ENCODE data around the gene CCDC57.

Gene CCDC57

GRCh38 chr17:82246365-82247181 is 33.9 kb upstream of the CCDC57 start:
- no peak for DNase-seq (ENCODE audit: low spot score)

DNA sequence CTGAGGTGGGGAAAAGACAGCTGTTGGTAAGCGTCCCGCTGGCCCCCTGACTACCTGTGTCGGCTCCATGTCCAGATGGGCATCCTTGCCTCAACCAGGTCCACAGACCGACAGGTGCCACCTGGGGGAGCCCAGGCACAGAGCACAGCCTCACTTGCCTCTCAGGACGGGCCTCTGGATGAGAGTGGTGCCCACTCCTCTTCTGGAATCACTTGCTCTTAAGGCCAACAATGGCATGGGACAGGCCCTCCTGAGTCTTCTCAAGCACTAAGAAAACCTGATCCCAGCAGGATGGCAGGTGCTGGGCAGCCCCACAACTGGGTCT is 33.4 kb upstream of the CCDC57 start:
- DNase-seq (ENCODE audit: low spot score): no peak

DNA sequence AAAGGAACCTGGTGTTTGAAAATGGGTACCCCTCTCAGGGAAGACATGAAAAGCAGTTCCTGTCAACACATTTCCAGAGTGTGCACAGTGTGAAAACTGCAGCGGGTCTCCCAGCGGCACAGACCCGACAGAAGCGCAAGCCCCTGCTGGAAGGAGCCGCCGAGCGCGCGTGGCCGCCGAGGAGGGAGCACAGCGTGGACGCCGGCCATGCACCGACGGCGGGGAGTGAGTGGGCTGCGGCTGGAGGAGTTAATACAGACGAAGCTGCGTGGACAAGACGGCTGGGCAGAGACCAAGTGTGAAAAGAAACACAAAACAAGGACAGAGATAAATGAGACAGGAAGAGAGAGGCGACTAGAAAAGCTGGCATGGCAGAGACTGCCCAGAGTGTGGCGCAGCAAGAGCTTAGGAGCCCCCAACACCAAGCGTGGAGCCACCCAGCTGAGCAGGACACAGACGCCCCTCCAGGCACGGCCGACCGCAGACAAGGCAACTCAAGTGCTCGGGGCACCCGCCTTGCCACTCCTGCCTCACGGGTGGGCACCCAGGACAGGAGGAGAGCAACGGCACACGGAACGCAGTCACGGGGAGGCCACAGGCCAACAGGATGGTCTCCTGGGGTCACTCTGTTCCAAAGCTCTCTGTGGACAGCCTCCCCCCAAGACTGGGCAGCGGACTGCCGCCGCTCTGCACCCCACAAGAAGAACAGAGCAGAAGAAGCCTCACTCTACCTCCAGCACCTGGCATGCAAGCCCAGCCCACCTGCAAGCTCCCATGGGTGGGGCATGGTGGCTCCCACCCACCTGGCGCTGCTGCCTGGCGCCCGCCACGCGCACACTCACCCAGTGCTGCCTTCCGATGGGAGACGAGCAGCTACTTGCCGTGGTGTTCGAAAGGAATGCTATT is 32.7 kb upstream of the CCDC57 start:
- DNase-seq (ENCODE audit: low spot score): no peak

DNA sequence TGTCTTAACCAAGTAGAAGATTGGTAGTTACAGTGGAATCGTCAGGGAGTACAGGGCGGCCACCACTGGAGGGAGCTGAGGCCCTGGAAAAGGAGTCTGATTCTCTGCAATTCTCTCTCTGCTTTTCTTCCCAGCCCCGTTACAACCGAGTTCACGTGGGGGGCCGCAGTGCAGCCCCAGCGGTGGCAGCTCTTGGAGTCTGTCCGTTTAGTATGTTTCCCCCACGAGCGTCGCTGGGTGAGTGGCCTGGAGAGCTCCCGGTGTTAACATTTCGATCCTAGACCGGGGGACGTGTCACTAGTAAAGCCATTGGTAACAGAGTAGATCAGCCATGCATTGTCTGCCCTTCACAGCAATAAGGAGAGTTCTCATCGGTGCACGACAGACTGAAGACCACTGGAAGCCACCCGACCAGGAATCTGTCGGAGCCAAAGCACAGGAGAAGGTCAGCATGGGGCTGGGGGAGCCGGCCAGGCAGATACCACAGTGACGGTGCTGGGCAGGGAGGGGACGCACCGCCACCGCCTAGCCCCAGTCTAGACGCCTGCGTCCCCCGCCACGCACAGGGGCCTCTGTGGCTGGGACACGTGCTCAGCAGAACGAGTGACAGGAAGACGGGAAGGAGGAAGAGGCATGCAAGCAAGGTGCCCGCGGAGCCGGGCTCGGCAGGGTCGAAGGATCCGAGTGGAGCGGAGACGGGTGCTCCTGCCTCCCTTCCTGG is 31.9 kb upstream of the CCDC57 start:
- DNase-seq (ENCODE audit: low spot score): no peak

- DNase-seq (ENCODE audit: low spot score): no peak
Observed at GRCh38 chr17:82243648-82244412, 31.2 kb upstream of the CCDC57 start.

- DNase-seq (ENCODE audit: low spot score): no peak
Observed at GRCh38 chr17:82242977-82243647, 30.5 kb upstream of the CCDC57 start.

GRCh38 chr17:82242698-82242976 is 30.0 kb upstream of the CCDC57 start:
- DNase-seq (ENCODE audit: low spot score): no peak

- DNase-seq (ENCODE audit: low spot score): no peak
Observed at GRCh38 chr17:82241926-82242697, 29.5 kb upstream of the CCDC57 start.

- DNase-seq (ENCODE audit: low spot score): no peak
Observed at GRCh38 chr17:82241183-82241925, 28.7 kb upstream of the CCDC57 start.

DNA sequence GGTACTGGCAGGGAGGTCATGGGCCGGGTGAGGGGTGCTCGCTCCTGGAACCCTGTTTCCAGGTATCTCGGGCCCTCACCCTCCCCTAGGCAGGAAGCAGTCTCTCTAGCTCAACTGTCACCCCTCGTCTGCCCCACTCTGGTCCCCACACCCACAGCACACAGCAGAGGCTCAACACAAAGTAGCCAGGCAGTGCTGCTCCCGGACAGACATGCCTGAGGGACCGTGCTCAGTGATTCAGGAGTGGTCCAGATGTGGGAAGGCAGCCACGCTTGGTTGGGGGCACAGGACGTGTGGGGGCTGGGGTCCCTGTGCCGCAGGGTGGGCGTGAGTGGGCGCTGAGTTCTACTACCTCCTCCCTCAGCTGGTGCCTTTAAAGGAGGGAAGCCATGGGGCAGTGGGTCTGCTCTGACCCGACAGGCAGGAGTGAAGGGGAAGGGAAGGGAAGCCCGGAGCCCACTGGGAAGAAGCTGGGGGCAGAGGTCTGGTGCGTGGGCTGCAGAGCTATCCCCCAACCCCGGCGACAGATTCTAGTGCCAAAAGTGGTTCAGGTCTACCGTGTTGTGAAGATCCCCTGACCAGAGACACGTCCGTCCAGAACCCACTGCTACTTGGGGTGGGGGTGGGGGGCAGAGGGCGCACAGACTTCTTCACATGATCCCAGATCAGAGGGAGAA is 28.0 kb upstream of the CCDC57 start:
- no peak for DNase-seq (ENCODE audit: low spot score)

DNA sequence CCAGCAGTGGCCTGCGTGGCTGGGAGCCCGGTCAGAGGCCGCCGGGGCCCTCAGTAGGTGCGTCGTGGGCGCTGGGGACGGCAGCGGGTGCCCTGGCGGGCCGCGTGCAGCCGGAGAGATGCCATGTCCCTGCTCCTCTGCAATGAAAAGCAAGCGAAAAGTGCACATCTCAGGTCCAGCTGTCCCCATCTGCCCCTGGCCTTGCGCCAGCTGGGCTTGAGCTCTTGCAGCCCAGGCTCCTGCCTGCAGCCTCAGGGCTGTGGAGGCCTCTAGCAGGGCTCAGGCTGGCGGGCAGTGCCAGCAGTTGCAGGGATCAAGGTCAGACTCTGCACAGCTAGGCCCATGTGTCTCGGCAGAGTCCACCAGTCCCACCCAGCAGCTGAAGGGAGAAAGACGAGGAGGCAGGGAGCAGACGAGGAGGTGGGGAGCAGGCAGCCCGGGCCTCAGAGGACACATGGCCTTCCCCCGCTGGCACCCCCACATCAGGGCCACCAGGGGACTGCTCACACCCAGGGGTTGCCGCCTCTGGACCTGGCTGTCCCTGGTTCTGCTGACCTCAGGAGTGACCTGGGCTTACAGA is 27.4 kb upstream of the CCDC57 start:
- DNase-seq (ENCODE audit: low spot score): no peak

DNA sequence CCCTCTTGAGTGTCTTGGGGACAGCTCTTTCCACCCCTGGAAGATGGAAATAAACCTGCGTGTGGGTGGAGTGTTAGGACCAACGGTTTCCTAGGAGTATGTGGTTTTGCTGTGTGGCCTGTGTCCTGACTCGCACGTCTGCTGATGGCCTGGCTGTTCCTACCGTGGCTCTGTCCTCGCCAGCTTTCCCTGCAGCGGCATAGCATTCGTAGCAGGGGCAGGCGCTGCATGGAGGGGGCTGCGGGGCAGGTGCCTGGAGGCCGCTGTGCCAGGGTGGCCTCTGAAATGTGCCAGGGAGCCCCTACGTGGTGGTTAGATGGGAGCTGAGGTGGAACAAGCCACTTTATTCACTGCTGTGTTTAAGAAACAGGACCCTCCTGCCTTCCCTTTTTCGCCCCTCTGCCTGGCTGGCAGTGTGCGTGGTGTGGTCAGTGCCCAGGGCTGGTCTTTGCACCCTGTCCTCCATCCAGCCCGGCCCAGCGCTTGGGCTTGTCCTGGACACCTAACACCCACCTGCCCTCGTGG is 26.8 kb upstream of the CCDC57 start:
- no peak for DNase-seq (ENCODE audit: low spot score)

GRCh38 chr17:82238472-82239201 is 26.0 kb upstream of the CCDC57 start:
- DNase-seq (ENCODE audit: low spot score): peak; percentile 78

- no peak for DNase-seq (ENCODE audit: low spot score)
Observed at GRCh38 chr17:82237746-82238471, 25.3 kb upstream of the CCDC57 start.

GRCh38 chr17:82237083-82237745 is 24.6 kb upstream of the CCDC57 start:
- DNase-seq (ENCODE audit: low spot score): no peak

DNA sequence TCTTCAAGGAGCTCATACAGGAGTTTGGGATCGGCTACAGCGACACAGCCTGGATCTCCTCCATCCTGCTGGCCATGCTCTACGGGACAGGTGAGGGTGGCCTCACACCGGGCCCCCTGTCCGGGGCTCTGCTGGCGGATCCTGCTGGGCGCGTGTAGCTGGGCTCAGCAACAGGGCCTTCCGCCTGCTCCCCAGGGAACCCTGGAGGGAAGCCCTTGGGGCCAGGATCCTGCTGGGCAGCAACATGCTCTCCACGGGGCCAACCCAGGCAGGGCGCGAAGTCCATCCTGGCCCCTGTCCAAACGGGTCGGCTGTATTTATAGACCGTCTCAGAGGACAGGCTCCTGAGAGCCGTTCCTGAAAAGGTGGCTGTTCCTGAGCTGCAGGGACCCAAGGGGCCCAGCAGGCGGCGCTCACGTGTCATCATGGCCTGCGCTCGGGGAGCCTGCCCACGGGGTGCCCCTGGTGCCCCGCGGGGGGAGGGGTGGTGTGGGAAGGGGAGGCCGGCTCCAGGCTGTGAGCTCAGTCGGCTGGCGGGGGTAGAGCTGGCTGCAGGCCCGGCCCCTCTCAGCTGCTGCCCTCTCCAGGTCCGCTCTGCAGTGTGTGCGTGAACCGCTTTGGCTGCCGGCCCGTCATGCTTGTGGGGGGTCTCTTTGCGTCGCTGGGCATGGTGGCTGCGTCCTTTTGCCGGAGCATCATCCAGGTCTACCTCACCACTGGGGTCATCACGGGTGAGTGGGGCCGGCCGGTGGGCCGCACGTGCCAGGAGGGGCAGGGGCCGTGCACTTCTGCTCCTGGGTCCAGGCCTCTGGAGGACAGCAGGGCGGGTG is 23.7 kb upstream of the CCDC57 start:
- peak; percentile 69 for DNase-seq (ENCODE audit: low spot score)
